Neutrophil (primary cell): ENCODE data around the gene NEDD4L.

Experiments used
- H3K27ac ChIP-seq: fragments of 200-600 bp; sonication (generic); 2 replicates; pipeline ENCODE4 v1.5.1; 2016; ENCODE audit warnings: mild to moderate bottlenecking, moderate library complexity
- H3K27me3 ChIP-seq: fragments of 200-600 bp; sonication (generic); 2 replicates; pipeline ENCODE4 v1.6.0; 2016; ENCODE audit warnings: mild to moderate bottlenecking
- H3K36me3 ChIP-seq: fragments of 200-600 bp; sonication (generic); 2 replicates; pipeline ENCODE4 v1.5.1; 2017
- H3K4me1 ChIP-seq, 2 experiments: fragments of 200-600 bp in 1 of 2; sonication (generic) in 1 of 2; 1 replicate in 1 of 2; 2 replicates in 1 of 2; pipeline versions ENCODE4 v1.5.1 to v1.6.1; 2013 to 2016; ENCODE audit warnings: low read depth in 1 of 2, low read length in 1 of 2, mild to moderate bottlenecking in 1 of 2, moderate library complexity in 1 of 2; ENCODE audit not compliant: control insufficient read depth in 1 of 2, insufficient read depth in 1 of 2
- H3K4me3 ChIP-seq, 2 experiments: fragments of 200-600 bp in 1 of 2; sonication (generic) in 1 of 2; 1 replicate in 1 of 2; 2 replicates in 1 of 2; pipeline ENCODE4 v1.5.1; 2013 to 2016; ENCODE audit warnings: low read depth in 1 of 2, low read length in 1 of 2, mild to moderate bottlenecking in 1 of 2, moderate library complexity in 1 of 2
- H3K9me3 ChIP-seq: fragments of 200-600 bp; sonication (generic); 2 replicates; pipeline ENCODE4 v1.5.1; 2016
- CTCF ChIP-seq: fragments of 200-600 bp; sonication (generic); IDR thresholded peaks from 2 replicates; pipeline ENCODE4 v1.5.1; 2016; ENCODE audit warnings: antibody characterized with exemption

The NEDD4L gene

GRCh38 chr18:58005011-58005410, 39.0 kb upstream of the NEDD4L start:
- no peaks in the 10 kb centered on the region for H3K27me3 ChIP-seq
- H3K9me3 ChIP-seq = no peaks in the 10 kb centered on the region
- H3K4me3 ChIP-seq = no peak overlapping the region
- no peak for TF ChIP-seq CTCF
- H3K4me1 ChIP-seq = no peaks in the 10 kb centered on the region
- H3K27ac ChIP-seq = no peak overlapping the region
- H3K36me3 ChIP-seq = no peaks in the 10 kb centered on the region

- no peaks in the 10 kb centered on the region for H3K4me1 ChIP-seq
- no peaks in the 10 kb centered on the region for H3K36me3 ChIP-seq
- H3K27ac ChIP-seq = no peak overlapping the region
- H3K9me3 ChIP-seq = no peaks in the 10 kb centered on the region
- no peak for TF ChIP-seq CTCF
- H3K4me3 ChIP-seq = no peak overlapping the region
- H3K27me3 ChIP-seq = no peaks in the 10 kb centered on the region
These were observed 38.0 kb upstream of the NEDD4L start for GRCh38 chr18:58005885-58006523.

- no peak for TF ChIP-seq CTCF
- no peaks in the 10 kb centered on the region for H3K27me3 ChIP-seq
- H3K4me3 ChIP-seq = no peak overlapping the region
- no peaks in the 10 kb centered on the region for H3K36me3 ChIP-seq
- no peaks in the 10 kb centered on the region for H3K4me1 ChIP-seq
- no peak overlapping the region for H3K27ac ChIP-seq
- no peaks in the 10 kb centered on the region for H3K9me3 ChIP-seq
These were observed 34.9 kb upstream of the NEDD4L start for GRCh38 chr18:58009166-58009565.

- H3K27me3 ChIP-seq = no peaks in the 10 kb centered on the region
- no peak overlapping the region for H3K27ac ChIP-seq
- TF ChIP-seq CTCF = no peak
- H3K4me1 ChIP-seq = no peaks in the 10 kb centered on the region
- no peak overlapping the region for H3K4me3 ChIP-seq
- H3K9me3 ChIP-seq = no peaks in the 10 kb centered on the region
- H3K36me3 ChIP-seq = no peaks in the 10 kb centered on the region
These were observed 33.8 kb upstream of the NEDD4L start for GRCh38 chr18:58010265-58010664.

- H3K27me3 ChIP-seq = no peaks in the 10 kb centered on the region
- H3K4me3 ChIP-seq = no peak overlapping the region
- no peaks in the 10 kb centered on the region for H3K36me3 ChIP-seq
- no peak for TF ChIP-seq CTCF
- no peaks in the 10 kb centered on the region for H3K9me3 ChIP-seq
- H3K4me1 ChIP-seq = no peaks in the 10 kb centered on the region
- no peak overlapping the region for H3K27ac ChIP-seq
These were observed 31.7 kb upstream of the NEDD4L start for GRCh38 chr18:58012356-58012755.
